ENCODE data around the gene ZC3HAV1L.

ZC3HAV1L gene

DNA sequence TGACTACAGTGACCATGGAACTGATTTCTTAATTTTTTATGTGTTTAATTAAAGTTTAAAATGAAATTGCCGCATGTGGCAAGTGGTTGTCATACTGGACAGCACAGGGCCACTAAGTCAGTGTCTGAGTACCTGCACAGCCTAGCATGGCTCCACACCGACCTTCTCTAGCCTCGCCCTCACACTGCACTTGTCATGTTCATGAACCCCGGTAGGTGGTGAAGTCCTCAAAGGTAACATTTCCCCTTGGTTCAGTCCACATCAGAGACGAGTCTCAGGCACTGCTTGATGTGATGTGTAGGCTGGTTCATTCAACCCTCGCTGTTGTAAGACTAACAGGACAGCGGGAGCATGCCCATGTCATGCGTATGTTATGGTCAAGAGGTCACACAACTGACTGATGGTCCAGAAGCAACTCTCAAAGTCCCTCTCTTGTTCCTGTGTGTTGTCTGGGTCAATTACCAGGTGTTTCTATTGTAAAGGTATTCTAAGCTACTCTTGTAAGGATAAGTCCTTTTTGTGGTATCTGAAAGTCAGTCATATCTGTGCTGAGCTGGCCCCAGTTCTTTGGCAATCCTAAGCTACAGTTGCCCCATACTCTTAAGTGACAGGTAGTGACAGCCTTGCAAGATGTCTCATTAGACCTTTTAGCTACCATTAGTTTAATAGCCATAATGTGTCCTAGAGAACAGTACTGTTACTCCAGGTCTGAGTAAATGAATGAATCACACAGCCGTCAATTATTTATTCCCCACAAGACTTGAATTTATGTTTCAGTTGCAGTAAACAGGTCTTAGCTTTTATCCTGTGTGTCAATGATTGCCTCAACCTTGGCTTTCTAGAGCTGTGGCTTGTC, 32.9 kb upstream of the ZC3HAV1L start:
- TF ChIP-seq, protein P1, sequence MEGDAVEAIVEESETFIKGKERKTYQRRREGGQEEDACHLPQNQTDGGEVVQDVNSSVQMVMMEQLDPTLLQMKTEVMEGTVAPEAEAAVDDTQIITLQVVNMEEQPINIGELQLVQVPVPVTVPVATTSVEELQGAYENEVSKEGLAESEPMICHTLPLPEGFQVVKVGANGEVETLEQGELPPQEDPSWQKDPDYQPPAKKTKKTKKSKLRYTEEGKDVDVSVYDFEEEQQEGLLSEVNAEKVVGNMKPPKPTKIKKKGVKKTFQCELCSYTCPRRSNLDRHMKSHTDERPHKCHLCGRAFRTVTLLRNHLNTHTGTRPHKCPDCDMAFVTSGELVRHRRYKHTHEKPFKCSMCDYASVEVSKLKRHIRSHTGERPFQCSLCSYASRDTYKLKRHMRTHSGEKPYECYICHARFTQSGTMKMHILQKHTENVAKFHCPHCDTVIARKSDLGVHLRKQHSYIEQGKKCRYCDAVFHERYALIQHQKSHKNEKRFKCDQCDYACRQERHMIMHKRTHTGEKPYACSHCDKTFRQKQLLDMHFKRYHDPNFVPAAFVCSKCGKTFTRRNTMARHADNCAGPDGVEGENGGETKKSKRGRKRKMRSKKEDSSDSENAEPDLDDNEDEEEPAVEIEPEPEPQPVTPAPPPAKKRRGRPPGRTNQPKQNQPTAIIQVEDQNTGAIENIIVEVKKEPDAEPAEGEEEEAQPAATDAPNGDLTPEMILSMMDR (conservative IDR thresholded peaks at IDR 0.05; ENCODE audit: control insufficient read depth, insufficient read depth, low read depth, low read length): no peak
- DNase-seq (ENCODE audit: low read depth): no peak
- no peak overlapping the region for H3K4me3 ChIP-seq (ENCODE audit: control insufficient read depth, low read depth, low read length)

DNA sequence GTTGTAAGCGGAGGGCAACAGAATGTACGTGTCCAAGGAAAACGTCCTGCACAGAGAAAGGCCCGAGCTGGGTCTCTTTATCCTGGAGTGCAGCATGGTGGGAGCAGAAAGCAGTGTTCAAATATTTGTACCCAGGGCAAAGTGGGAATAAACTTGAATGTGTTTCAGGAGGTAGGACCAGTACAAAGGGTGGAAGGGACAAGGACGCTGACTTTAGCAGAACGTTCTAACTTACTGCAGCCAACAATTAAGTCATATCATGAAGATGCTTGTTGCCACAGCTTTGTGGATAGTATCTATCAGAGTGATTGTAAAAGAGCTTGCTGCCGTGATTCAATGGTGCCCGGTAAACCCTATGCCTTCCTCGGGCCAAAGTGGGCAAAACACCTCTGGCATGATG, 30.5 kb upstream of the ZC3HAV1L start:
- TF ChIP-seq, protein P1 (conservative IDR thresholded peaks at IDR 0.05; ENCODE audit: control insufficient read depth, insufficient read depth, low read depth, low read length): no peak
- H3K4me3 ChIP-seq (ENCODE audit: control insufficient read depth, low read depth, low read length): no peak overlapping the region
- no peak for DNase-seq (ENCODE audit: low read depth)

DNA sequence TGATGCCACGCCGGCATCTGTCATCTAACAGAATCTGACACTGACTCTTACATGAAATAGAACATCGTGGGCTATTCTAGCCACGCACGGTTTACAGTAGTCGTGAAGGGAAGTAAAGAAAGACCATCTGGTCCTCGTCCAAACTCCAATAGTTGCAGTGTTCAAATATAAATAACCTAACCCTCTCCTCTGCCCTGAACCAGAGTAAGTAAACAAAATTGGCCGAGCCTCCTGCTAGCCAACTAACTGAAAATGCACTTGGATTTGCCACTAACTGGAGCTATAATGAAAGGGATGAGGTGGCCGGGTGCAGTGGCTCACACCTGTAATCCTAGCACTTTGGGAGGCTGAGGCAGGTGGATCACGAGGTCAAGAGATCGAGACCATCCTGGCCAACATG, 29.5 kb upstream of the ZC3HAV1L start:
- no peak overlapping the region for H3K4me3 ChIP-seq (ENCODE audit: control insufficient read depth, low read depth, low read length)
- TF ChIP-seq, protein P1 (conservative IDR thresholded peaks at IDR 0.05; ENCODE audit: control insufficient read depth, insufficient read depth, low read depth, low read length): no peak
- no peak for DNase-seq (ENCODE audit: low read depth)

DNA sequence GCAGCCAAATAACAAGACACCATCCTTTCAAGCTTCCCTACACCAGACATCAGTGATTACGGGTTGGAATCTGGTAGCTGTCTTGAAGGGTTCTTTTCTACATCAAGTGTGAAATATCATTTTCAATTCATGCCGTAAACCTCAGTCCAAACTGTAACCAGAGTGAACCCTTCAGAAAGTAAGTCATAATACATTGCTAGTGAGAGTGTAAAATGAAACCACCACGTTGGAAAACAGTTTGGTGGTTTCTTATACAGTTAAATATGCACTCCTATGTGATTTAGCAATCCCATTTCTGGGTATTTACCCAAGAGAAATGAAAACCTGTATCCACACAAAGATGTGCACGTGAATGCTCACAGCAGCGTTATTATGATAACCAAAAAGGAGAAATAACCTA, 25.6 kb upstream of the ZC3HAV1L start:
- no peak overlapping the region for H3K4me3 ChIP-seq (ENCODE audit: control insufficient read depth, low read depth, low read length)
- TF ChIP-seq, protein P1 (conservative IDR thresholded peaks at IDR 0.05; ENCODE audit: control insufficient read depth, insufficient read depth, low read depth, low read length): no peak
- DNase-seq (ENCODE audit: low read depth): no peak

DNA sequence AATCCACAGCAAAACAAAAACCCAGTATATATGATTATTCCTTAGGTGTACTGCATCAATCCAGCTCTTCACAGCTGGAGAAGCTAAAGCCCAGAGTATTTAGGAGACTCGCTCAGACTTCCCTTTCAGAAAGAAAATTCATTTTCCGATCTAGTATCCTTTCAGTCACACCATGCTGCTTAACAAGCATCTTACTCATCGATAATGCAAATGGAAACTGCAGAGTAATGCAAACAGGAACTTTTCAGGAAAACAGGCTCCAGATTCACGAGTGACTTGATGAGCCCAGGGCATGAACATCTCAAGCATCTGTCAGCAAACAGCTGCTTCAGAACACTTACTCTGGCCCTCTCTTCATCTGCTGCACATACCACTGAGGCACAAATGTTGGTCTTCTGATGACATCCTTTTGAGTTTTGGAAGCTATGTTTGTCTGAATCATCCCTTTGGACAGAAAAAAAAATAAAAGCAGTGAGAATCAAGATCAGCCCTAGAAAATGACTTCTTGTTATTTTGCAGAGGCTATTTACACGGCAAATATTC, 24.9 kb upstream of the ZC3HAV1L start:
- TF ChIP-seq, protein P1 (conservative IDR thresholded peaks at IDR 0.05; ENCODE audit: control insufficient read depth, insufficient read depth, low read depth, low read length): no peak
- H3K4me3 ChIP-seq (ENCODE audit: control insufficient read depth, low read depth, low read length): no peak overlapping the region
- DNase-seq (ENCODE audit: low read depth): peak; percentile 16

DNA sequence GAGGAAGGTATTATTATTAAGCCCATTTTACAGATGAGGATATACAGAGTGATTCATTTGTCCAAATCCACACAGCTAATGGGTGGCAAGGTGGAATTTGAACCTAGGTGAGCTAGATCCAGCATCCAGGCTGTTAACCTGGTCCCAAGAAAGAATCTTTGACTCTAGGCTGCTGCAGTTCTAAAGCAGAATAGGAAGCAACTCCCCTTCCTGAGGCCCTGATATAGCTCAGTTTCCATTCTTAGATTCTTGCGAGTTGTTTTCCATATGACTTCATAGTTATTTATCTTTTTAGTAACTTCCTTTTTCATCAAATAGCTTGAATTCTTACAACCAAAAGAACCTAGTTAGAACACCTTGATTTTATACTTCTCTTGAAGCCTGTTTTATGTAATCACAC, 24.1 kb upstream of the ZC3HAV1L start:
- H3K4me3 ChIP-seq (ENCODE audit: control insufficient read depth, low read depth, low read length): no peak overlapping the region
- TF ChIP-seq, protein P1 (conservative IDR thresholded peaks at IDR 0.05; ENCODE audit: control insufficient read depth, insufficient read depth, low read depth, low read length): no peak
- DNase-seq (ENCODE audit: low read depth): no peak
